Hematopoietic multipotent progenitor cell treated with erythropoietin and hydrocortisone succinate and interleukin-3 and kit ligand, for 17 days (in vitro differentiated cells): ENCODE data around the gene HMGCL.
"Not testable (repeated sequence)": the region's sequence is repeated elsewhere in the genome, so short reads cannot be mapped to it uniquely, and the experiment has no call there.

Experiments
- DNase-seq: peaks from one replicate; pipeline ENCODE4 v3.0.0-alpha.2; 2015; ENCODE audit warnings: low spot score

The HMGCL gene

DNA sequence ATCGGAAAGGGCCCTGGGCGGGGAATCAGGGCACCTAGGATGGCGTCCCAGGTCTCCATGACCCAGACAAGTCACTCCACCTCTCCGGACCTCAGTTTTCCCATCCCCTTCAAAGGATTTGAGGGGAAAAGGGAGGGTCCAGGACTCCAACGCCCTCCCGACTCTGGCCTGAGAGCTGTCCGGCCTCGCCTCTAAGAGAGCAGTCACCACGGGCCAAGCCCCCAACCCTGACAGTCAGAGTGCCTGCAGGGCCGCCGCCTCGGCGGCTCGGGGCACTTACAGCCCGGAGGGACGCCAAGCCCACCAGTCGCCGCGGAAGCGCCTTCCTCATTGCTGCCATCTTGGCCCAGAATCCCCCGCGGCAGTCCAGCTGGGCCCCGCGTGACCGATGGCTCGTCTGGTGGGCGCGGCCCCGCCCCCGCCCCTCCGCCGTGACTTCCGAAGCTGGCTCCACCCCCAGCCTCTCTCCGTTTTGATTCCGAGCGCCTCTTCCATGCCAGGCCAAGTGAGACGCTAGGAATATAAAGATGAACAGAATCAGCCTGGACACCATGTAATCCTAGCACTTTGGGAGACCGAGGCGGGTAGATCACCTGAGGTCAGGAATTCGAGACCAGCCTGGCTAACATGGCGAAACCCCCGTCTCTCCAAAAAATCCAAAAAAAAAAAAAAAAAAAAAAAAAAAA, at the start of gene HMGCL:
HMGCL (minus strand) TSS at position 354 of the 686 bp plus-strand sequence; CDS start at position 340, 14 bp downstream.
- peak; percentile 91 for DNase-seq

DNA sequence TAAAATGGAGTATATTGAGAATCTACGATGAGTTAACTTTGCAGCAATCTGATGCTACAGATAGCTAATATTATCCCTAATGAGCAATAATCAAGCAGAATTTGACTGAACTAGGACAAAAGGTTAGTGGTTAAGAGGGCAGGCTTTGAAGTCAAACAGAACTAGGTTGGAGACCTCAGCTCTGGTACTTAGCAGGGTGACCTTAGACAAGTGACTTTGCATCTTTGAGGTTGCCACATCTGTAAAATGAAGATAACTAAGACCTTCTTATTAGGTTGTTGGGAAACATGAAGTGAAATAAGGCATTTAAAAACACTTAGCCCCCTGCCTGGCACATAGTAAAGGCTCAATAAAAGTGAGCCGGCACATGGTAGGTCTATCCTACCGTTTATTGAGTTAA, 47.2 kb upstream of the HMGCL start:
- DNase-seq = peak; percentile 68

DNA sequence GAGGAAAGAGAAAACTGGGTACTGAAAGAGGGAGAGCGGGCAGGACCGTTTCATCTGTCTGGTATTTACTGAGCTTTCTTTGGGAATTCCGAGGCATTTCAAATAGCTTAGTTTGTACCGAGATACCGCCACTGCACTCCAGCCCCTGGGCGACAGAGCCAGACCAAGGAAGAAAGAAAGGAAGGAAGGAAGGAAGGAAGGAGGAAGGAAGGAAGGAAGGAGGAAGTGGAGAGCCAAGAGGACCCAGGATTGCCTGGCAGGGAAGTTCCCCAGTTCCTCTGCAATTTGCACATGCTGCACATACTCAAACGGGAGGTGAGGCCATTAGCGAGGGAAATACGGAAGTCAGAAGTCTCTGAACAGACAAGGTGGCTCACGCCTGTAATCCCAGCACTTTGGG, 43.8 kb upstream of the HMGCL start:
- no peak for DNase-seq

DNA sequence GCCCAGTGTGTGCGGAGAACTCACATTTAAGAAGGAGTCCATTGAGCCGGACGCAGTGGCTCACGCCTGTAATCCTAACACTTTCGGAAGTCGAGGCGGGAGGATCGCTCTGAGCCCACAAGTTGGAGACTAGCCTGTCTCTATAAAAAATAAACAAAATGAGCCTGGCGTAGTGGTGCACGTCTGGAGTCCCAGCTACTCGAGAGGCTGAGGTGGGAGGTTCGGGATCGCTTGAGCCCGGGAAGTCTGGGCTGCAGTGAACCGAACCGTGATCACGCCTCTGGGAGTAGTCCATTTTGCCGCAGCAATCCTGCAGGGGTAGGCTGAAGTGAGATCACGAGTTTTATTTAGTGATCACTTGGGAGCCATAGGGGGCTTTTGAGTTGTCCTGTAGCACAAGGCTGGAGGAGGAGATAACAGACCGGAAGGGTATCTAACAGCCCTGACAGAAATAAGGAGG, 43.4 kb upstream of the HMGCL start:
- no peak for DNase-seq

DNA sequence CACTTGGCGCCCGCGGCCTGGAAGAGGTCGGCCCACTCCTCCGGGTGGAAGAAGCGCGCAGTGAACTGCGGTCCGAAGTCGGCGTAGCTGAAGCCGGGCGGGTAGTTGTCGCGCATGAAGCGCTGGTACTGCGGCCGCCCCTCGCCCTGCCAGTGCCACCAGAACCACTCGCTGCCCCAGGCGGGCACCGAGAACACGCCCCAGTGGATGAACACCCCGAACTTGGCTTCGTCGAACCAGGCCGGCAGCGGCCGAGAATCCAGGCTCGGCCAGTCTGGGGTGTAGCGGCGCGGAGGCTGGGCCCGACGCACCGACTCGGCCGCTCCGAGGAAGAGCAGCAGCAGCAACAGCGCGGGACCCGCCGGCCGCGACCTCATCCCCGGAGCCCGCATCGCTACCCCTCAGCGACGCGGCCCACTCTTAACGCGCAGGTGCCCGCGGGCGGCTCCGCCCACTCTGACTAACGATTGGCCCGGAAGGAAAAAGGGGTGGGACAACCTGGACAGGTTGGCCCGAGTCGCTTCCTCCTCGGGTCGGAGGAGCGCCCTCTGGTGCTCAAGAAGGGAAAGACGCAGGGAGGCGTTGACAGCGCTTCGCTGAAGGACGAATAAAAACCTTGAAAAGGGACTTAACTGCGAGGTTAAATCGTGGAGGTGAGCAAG, 42.8 kb upstream of the HMGCL start, which contains the start of gene FUCA1:
FUCA1 (minus strand) TSS at position 396 of the 662 bp plus-strand sequence; CDS start at position 392, 4 bp downstream.
- peak; percentile 98 for DNase-seq

DNA sequence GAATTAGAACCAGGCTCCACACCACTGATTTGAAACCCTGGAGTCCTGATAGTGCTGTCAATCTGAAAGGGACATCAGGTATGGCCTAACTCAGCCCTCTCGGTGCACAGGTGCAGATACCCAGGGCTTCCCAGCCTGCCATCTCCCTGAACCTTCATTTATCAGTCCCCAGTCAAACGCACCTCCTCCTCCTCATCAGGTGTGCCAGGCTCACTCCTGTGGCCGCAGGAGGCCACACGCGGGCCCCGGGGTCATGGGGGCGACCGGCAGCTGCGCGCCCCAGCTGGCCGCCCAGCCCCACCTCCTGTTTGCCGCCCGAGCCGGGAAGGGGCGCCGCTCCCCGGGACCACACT, 42.3 kb upstream of the HMGCL start:
- DNase-seq = peak; percentile 26

DNA sequence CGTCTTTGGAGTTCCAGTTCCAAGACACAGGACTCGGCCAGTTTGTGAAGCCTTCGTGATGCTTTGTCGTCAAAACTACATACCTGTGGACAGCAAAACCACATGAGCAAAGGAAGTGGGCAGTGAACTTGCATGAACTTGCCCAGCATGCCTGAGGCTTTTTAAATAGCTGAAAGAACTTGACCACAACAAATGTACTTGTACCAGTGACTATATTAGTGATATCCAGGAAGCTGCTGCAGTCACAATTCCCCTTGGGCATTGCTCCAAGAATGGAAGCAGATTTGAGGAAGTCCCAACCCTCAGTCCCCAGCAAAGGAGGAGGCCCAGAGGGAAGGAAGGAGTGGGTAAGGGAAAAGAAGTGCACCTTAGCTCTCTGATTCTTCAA, 40.3 kb upstream of the HMGCL start:
- DNase-seq = no peak

DNA sequence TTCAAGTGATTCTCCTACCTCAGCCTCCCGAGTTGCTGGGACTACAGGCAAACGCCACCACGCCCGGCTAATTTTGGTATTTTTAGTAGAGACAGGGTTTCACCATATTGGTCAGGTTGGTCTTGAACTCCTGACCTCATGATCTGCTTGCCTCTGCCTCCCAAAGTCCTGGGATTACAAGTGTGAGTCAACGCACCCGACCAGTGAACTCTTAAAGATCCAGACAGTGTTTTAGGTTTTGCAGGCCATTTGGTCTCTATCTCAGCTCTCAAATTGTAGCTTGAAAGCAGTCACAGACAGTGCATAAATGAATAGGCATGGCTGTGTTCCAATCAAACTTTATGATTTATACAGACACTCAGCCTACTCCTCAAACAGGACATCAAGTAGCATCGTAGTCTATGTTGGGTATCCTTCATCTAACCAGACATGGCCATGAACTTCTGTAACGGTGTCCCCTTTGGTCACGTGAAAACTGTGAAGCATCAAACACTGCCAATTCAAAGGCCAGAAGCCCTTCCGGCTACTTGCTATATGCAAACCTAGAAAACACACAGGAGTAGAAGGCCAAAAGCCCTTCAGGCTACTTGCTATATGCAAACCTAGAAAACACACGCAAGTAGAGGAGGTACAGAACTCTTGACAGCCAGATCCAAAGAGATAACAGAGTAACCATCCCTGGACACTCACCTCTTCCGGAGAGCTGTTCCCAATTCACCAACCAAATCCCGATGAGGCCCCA, 39.7 kb upstream of the HMGCL start:
- no peak for DNase-seq

DNA sequence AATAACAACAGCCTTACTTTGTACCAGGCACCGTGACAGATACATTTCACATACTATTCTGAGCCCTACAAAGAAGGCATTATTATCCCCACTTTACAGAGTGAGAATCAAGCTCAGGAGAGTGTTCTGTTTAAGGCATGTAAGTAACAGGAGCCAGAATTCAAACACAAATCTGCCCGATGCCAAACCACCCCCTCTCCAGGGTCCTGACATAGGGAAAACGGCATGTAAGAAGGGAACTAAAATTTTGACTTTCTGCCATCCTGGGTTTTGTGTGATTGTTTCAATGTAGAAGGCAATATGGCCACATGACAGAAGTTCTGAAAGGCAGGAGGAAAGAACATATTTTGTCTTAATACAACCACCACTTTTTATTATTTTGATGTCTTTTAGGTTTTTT, 37.4 kb upstream of the HMGCL start:
- no peak for DNase-seq

DNA sequence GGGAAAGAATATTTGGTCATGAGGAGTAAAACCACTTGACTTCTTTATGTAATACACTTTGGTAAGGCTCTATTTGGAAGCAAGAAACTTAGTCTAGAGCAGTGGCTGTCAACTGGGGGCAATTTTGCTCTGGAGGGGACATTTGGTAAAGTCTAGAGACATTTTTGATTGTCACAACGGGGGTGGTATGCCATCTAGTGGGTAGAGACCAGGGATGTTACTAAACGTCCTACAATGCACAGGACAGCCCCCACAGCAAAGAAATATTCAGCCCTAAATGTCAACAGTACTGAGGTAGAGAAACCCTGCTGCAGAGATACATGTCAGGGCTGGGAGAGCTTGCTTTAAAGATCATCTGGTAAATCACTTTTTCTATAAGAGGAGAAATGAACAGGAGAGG, 29.3 kb upstream of the HMGCL start:
- peak; percentile 65 for DNase-seq

DNA sequence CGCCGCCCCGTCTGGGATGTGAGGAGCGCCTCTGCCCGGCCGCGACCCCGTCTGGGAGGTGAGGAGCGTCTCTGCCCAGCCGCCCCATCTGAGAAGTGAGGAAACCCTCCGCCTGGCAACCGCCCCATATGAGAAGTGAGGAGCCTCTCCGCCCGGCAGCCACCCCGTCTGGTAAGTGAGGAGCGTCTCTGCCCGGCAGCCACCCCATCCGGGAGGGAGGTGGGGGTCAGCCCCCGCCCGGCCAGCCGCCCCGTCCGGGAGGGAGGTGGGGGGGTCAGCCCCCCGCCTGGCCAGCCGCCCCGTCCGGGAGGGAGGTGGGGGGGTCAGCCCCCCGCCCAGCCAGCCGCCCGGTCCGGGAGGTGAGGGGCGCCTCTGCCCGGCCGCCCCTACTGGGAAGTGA, 27.9 kb upstream of the HMGCL start:
- DNase-seq = not testable (repeated sequence)

DNA sequence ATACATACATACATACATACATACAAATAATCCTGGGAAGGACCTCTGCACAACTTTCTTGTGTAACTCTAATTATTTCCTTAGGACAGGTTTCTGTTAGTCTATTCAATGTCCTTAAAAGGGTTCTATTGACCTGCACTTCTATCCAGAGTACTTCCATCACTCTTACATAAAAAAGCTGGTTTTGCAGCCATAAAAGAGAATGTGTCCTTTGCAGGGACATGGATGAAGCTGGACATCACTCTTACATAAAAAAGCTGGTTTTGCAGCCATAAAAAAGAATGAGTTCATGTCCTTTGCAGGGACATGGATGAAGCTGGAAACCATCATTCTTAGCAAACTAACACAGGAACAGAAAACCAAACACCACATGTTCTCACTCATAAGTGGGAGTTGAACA, 26.2 kb upstream of the HMGCL start:
- DNase-seq = not testable (repeated sequence)

DNA sequence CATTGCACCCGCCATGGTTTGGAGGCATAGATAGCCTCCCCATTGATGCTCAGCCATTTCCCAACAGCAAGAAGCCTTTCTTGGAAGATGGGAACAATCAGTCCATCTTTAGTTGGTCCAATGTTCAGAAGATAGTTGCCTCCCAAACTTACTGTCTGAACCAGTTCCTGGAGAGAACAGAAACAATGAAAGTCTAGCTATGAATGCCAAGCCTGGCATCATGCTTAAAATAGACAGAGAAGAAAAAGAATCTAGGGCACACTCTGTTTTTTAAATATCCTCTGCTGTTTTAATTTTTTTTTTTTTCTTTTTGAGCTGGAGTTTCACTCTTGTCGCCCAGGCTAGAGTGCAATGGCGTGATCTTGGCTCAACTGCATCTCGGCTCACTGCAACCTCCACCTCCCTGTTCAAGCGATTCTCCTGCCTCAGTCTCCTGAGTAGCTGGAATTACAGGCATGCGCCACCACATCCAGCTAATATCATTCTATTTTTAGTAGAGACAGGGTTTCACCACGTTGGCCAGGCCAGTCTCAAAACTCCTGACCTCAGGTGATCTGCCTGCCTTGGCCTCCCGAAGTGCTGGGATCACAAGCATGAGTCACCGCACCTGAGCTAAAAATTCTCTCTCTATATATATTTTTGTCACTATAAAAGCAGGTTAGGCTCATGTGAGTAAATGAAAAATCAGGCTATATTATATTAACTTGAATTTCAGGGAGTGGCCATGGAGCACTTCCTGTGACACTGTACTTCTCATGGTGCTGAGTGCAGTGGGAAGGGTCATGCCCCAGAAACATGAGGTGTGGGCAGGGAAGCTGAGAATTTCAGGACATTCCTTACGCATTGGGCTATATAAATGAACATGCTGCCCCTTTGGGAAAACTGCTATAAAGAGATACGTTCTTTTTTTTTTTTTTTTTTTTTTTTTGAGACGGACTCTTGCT, 23.7 kb upstream of the HMGCL start:
- DNase-seq = no peak

DNA sequence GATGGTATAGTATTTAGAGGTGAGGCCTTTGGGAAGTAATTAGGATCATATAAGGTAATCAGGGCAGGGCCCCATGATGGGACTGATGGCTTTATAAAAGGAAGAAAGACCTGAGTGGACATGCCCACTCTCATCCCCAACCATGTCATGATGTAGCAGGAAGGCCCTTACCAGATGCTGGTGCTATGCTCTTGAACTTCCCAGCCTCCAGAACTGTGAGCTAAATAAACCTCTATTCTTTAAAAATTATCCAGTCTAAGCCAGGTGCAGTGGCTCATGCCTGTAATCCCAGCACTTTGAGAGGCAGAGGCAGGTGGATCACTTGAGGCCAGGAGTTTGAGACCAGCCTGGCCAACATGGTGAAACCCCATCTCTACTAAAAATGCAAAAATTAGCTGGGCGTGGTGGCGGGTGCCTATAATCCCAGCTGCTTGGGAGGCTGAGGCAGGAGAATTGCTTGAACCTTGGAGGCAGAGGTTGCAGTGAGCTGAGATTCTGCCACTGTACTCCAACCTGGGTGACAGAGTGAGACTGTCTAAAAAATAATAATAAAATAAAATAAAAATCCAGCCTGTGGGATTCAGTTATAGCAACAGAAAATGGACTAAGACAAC, 22.4 kb upstream of the HMGCL start:
- not testable (repeated sequence) for DNase-seq

DNA sequence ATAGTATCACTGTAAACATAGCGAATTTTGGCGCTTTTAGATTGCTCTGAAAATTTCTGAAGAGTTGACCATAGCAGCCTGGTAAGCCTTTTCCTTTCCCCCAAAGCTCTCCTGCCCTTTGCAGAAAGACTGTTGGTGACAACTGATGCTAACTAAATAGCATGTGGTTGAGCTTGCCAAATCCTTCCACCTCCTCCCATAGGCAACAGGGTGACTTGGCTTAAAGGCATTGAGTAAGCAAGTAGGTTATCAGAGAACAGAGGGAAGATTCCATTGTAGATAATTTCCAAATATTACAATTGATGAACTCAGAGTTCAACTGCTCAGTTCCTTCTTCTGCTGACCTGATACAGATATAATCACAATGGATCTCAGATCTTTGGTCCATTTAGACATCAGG, 19.9 kb upstream of the HMGCL start:
- no peak for DNase-seq

DNA sequence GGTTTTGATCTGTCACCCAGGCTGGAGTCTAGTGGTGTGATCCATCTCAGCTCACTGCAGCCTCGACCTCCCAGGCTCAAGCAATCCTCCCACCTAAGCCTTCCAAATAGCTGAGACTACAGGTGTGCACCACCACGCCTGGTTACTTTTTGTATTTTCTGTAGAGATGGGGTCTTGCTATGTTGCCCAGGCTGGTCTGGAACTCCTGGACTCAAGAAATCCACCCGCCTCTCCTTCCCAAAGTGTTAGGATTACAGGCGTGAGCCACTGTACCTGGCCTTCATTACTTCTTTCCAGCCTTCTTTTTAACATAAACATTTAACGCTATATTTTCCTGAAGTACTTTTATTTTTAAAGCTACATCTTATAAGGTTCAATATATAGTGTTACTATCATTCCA, 18.4 kb upstream of the HMGCL start:
- DNase-seq = no peak

DNA sequence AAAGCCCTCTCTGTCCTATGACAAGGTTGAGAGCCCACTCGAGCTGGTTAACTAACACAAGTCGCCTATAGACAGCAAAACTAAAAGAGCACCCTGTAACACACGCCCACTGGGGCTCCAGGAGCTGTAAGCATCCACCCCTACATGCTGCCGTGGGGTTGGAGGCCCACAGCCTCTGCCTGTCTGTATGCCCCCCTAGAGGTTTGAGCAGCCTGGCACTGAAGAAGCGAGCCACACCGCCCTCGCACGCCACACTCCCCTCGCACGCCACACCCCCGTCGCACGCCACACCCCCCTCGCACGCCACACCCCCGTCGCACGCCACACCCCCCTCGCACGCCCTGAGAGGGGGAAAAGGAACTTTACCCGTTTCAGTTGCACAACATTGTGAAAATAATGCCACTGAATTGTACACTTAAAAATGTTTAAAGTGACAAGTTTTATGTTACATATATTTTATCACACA, 13.2 kb upstream of the HMGCL start:
- peak; percentile 73 for DNase-seq

DNA sequence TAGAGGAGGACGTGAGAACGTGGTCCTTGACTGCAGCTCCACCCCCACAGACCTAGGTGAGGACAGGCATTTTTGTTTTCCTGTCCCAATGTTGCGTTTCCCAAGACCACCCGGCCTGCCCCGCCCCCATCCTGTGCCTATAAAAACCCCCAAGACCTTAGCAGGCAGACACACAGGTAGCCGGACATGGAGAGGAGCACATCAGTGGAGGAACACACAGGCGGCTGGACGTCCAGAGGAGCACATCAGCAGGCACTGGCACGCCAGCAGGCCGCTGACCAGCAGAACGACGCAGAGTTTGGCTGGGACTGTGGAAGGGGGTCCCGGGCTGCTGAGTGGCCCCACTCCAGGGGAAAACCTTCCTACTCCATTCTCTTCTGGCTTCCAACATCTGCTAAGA, 12.7 kb upstream of the HMGCL start:
- DNase-seq = no peak

DNA sequence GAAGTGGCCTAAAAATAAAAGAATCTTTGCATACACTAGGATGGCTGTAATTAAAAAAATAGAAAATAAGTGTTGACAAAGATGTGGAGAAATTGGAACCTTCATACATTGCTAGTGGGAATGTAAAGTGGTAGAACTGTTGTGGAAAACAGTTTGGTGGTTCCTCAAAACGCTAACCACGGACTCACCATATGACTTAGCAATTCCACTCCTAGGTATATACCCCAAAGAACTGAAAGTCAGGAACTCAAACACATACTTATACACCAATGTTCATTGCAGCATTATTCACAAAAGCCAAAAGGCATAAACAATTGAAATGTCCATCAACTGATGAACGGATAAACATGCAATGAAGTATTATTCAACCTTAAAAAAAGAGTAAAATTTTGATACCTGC, 10.8 kb upstream of the HMGCL start:
- DNase-seq = no peak

DNA sequence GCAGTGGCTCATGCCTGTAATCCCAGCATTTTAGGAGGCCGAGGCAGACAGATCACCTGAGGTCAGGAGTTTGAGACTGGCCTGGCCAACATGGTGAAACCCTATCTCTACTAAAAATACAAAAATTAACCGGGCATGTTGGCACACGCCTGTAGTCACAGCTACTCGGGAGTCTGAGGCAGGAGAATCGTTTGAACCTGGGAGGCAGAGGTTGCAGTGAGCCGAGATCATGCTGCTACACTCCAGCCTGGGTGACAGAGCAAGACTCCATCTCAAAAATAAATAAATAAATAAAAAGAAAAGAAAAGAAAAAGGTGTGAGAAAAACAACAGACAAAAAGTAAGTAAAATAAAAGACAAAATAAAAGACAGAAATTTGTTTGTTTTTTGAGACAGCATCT, 8.9 kb upstream of the HMGCL start:
- DNase-seq = not testable (repeated sequence)

DNA sequence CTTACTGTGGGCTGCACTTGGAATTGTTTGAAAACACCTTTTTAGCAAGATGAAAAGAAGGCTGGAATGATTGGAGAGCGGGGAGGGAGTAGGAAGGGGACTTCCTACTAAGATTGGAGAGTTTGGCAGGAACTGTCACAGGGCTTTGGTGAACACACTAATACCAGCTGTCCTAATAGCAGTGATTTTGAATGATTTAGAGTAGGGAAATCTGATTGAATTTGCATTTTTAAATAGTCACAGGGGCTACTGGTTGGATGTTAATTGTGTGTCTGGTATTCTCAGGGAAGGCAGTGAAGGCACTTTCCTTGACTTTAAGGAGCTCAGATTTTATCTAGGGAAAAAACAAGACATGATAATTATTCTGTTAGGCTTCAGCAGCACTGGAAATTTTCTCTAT, 2.5 kb upstream of the HMGCL start:
- no peak for DNase-seq
